H9 (cell line): ENCODE measurements around the gene DPP10. TPM values are rescaled to one million over a fixed set of nuclear protein-coding genes. Genes with fewer than 3 reads are reported as not detected.

ENCODE experiments used
- DNase-seq: peaks from one replicate; pipeline ENCODE4 v3.0.0-alpha.2; 2017
- H2AFZ ChIP-seq: one replicate; pipeline ENCODE4 v1.6.1; 2013; ENCODE audit warnings: mild to moderate bottlenecking, low read length, control low read depth, moderate library complexity
- H2AK5ac ChIP-seq: 2 replicates; pipeline ENCODE4 v1.6.1; 2013; ENCODE audit warnings: low read length, control low read depth, mixed read lengths; ENCODE audit not compliant: insufficient read length
- H2BK120ac ChIP-seq: one replicate; pipeline ENCODE4 v1.6.1; 2013; ENCODE audit warnings: low read depth, mild to moderate bottlenecking, low read length, control low read depth, inconsistent platforms; ENCODE audit not compliant: poor library complexity, severe bottlenecking
- H2BK12ac ChIP-seq: 2 replicates; pipeline ENCODE4 v1.6.1; 2013; ENCODE audit warnings: low read length, control low read depth, mixed read lengths, low read depth; ENCODE audit not compliant: insufficient read length
- H2BK15ac ChIP-seq: 2 replicates; pipeline ENCODE4 v1.6.1; 2013; ENCODE audit warnings: low read depth, low read length, control low read depth
- H2BK20ac ChIP-seq: one replicate; pipeline ENCODE4 v1.6.1; 2013; ENCODE audit warnings: low read depth, mild to moderate bottlenecking, low read length, control low read depth, inconsistent platforms; ENCODE audit not compliant: poor library complexity, severe bottlenecking
- H2BK5ac ChIP-seq: 2 replicates; pipeline ENCODE4 v1.6.1; 2013; ENCODE audit warnings: low read length, control low read depth, mixed read lengths; ENCODE audit not compliant: insufficient read length
- H3K14ac ChIP-seq: 2 replicates; pipeline ENCODE4 v1.6.1; 2013; ENCODE audit warnings: low read length, control low read depth; ENCODE audit not compliant: insufficient read depth
- H3K18ac ChIP-seq: 2 replicates; pipeline ENCODE4 v1.6.1; 2013; ENCODE audit warnings: low read depth, mild to moderate bottlenecking, mixed read lengths, low read length, control low read depth; ENCODE audit not compliant: insufficient read length
- H3K23ac ChIP-seq: 2 replicates; pipeline ENCODE4 v1.6.1; 2013; ENCODE audit warnings: low read length, control low read depth, mixed read lengths, low read depth; ENCODE audit not compliant: insufficient read length
- H3K23me2 ChIP-seq: 2 replicates; pipeline ENCODE4 v1.6.1; 2013; ENCODE audit warnings: low read depth, mild to moderate bottlenecking, mixed read lengths, low read length, control low read depth; ENCODE audit not compliant: insufficient read length, poor library complexity, severe bottlenecking
- H3K27ac ChIP-seq: 2 replicates; pipeline ENCODE4 v1.5.1; 2013; ENCODE audit warnings: low read length, control low read depth, mixed read lengths, low read depth; ENCODE audit not compliant: insufficient read length
- H3K27me3 ChIP-seq: 2 replicates; pipeline ENCODE4 v1.6.1; 2013; ENCODE audit warnings: low read length, control low read depth, inconsistent platforms; ENCODE audit not compliant: insufficient read depth
- H3K4ac ChIP-seq: 2 replicates; pipeline ENCODE4 v1.6.1; 2013; ENCODE audit warnings: low read depth, mild to moderate bottlenecking, control low read depth, inconsistent platforms, low read length, moderate library complexity
- H3K4me1 ChIP-seq: 2 replicates; pipeline ENCODE4 v1.6.1; 2013; ENCODE audit warnings: low read length, control low read depth, inconsistent platforms; ENCODE audit not compliant: insufficient read depth
- H3K4me2 ChIP-seq: 2 replicates; pipeline ENCODE4 v1.6.1; 2013; ENCODE audit warnings: low read length, control low read depth, mixed read lengths; ENCODE audit not compliant: insufficient read length, insufficient read depth
- H3K56ac ChIP-seq: 2 replicates; pipeline ENCODE4 v1.6.1; 2013; ENCODE audit warnings: low read depth, mild to moderate bottlenecking, mixed read lengths, low read length, control low read depth; ENCODE audit not compliant: insufficient read length
- H3K79me1 ChIP-seq: 2 replicates; pipeline ENCODE4 v1.6.1; 2013; ENCODE audit warnings: low read depth, mild to moderate bottlenecking, moderate library complexity, low read length, control low read depth, inconsistent platforms; ENCODE audit not compliant: insufficient read depth, poor library complexity, severe bottlenecking
- H3K79me2 ChIP-seq: 2 replicates; pipeline ENCODE4 v1.6.1; 2013; ENCODE audit warnings: low read length, control low read depth, inconsistent platforms; ENCODE audit not compliant: insufficient read depth
- H3K9ac ChIP-seq: 2 replicates; pipeline ENCODE4 v1.6.1; 2013; ENCODE audit warnings: low read length, control low read depth, mixed read lengths; ENCODE audit not compliant: insufficient read length; ENCODE audit errors: extremely low read depth
- H3K9me3 ChIP-seq: one replicate; pipeline ENCODE4 v1.6.1; 2013; ENCODE audit warnings: low read depth, low read length, inconsistent platforms; ENCODE audit not compliant: control insufficient read depth
- H3T11ph ChIP-seq: one replicate; pipeline ENCODE4 v1.6.1; 2013; ENCODE audit warnings: mild to moderate bottlenecking, low read length, control low read depth, inconsistent platforms
- H4K20me1 ChIP-seq: one replicate; pipeline ENCODE4 v1.6.1; 2013; ENCODE audit not compliant: control insufficient read depth, insufficient read length, insufficient read depth
- H4K5ac ChIP-seq: 2 replicates; pipeline ENCODE4 v1.6.1; 2013; ENCODE audit warnings: low read depth, mild to moderate bottlenecking, mixed read lengths, low read length, control low read depth; ENCODE audit not compliant: insufficient read length
- H4K8ac ChIP-seq: replicated peaks from 2 replicates; pipeline ENCODE4 v1.6.1; 2013; ENCODE audit warnings: low read length, control low read depth, mixed read lengths, low read depth; ENCODE audit not compliant: insufficient read length
- H4K91ac ChIP-seq: 2 replicates; pipeline ENCODE4 v1.6.1; 2013; ENCODE audit warnings: low read depth, mild to moderate bottlenecking, moderate library complexity, mixed read lengths, low read length, control low read depth; ENCODE audit not compliant: insufficient read length
- H3K27ac Mint-ChIP-seq, 3 experiments: 2 replicates in 2 of 3; 3 replicates in 1 of 3; pipeline ENCODE4 v1.8.0; 2020 to 2021; ENCODE audit warnings: mixed read lengths in 3 of 3, mild to moderate bottlenecking in 1 of 3, moderate library complexity in 1 of 3
- H3K27me3 Mint-ChIP-seq: 2 replicates; pipeline ENCODE4 v1.8.0; 2021; ENCODE audit warnings: low read depth, mild to moderate bottlenecking, moderate library complexity, mixed read lengths
- H3K36me3 Mint-ChIP-seq, 3 experiments: 2 replicates in 2 of 3; 3 replicates in 1 of 3; pipeline ENCODE4 v1.8.0; 2020 to 2021; ENCODE audit warnings: low read depth in 3 of 3, mixed read lengths in 3 of 3; ENCODE audit not compliant: insufficient read depth in 1 of 3
- H3K4me1 Mint-ChIP-seq, 2 experiments: 2 replicates each; pipeline ENCODE4 v1.8.0; 2020; ENCODE audit warnings: mixed read lengths in 2 of 2
- H3K4me3 Mint-ChIP-seq, 2 experiments: 2 replicates in 1 of 2; 3 replicates in 1 of 2; pipeline ENCODE4 v1.8.0; 2020 to 2021; ENCODE audit warnings: mild to moderate bottlenecking in 2 of 2, mixed read lengths in 2 of 2, moderate library complexity in 1 of 2
- H3K9me3 Mint-ChIP-seq, 2 experiments: 2 replicates in 1 of 2; 3 replicates in 1 of 2; pipeline ENCODE4 v1.8.0; 2020; ENCODE audit warnings: mild to moderate bottlenecking in 2 of 2, mixed read lengths in 2 of 2, moderate library complexity in 1 of 2
- WGBS: extraction: QIAGEN DNeasy Blood & Tissue Kit; methylation state at CpG from one replicate; pipeline ENCODE4 v1.1.7; 2013; ENCODE audit warnings: missing lambda C conversion rate, low lambda C conversion rate, mixed read lengths; ENCODE audit not compliant: insufficient read length; ENCODE audit errors: extremely low coverage; 5-methylcytosine and 5-hydroxymethylcytosine counted together
- total RNA-seq: library from RNA; stranded (reverse); gene quantifications from 2 replicates; pipeline ENCODE4 v1.2.1, GENCODE V29; 2021
- TF ChIP-seq, protein P1 (sequence below): fragments of 200-600 bp; sonication (generic); conservative IDR thresholded peaks from 3 replicates; pipeline ENCODE4 v1.8.0; 2021; ENCODE audit warnings: antibody characterized with exemption, mild to moderate bottlenecking

DPP10 gene
- total RNA-seq, 1 experiment from 2014 or later: 11.3 TPM

DNA sequence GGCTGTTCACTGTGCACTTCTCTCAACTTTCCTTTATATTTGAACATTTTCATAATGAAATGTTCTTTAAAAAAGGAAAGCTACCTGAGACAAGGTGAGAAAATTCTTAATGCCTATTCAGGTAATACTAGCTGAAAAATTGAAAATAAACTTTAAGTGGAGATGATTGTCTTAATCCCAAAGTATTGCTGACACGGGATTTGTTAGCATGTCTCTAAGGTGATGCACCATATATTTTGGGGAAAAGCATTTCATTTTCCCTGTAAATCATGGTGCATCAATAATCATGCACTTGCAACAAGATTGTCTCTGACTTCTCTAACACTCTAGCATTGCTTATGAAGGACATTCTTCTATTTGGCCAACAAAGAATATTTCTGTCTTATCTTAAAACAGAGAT is 848.0 kb downstream of the DPP10 start:
- Histone ChIP-seq H3K27me3 (no peaks in the 10 kb centered on the region), H3K27ac (no peak overlapping the region), H3T11ph (no peak overlapping the region), H4K20me1 (no peaks in the 10 kb centered on the region), H2BK15ac (no peak overlapping the region), H3K23me2 (no peaks in the 10 kb centered on the region), H2AK5ac (no peak overlapping the region), H3K14ac (no peak overlapping the region), H2AFZ (no peak overlapping the region), H2BK5ac (no peak overlapping the region), H2BK20ac (no peak overlapping the region), H3K9me3 (no peaks in the 10 kb centered on the region), H4K8ac (no peak overlapping the region), H3K79me1 (no peaks in the 10 kb centered on the region), H3K18ac (no peak overlapping the region), H3K4me2 (no peak overlapping the region), H3K9ac (no peak overlapping the region), H3K23ac (no peak overlapping the region), H3K4ac (no peak overlapping the region), H4K5ac (no peak overlapping the region), H2BK120ac (no peak overlapping the region), H3K4me1 (no peaks in the 10 kb centered on the region; the same call in 1 of the 2 replicates), H4K91ac (no peak overlapping the region), H2BK12ac (no peak overlapping the region), H3K56ac (no peak overlapping the region), H3K79me2 (no peaks in the 10 kb centered on the region)
- Mint-ChIP-seq H3K9me3 (no peaks in the 10 kb centered on the region), H3K4me3 (no peak overlapping the region), H3K27me3 (no peaks in the 10 kb centered on the region), H3K36me3 (no peaks in the 10 kb centered on the region), H3K4me1 (peaks cover 21% of the 10 kb centered on the region in 2 experiments), H3K27ac (no peak overlapping the region)
- no peak for DNase-seq
- TF ChIP-seq, protein P1, sequence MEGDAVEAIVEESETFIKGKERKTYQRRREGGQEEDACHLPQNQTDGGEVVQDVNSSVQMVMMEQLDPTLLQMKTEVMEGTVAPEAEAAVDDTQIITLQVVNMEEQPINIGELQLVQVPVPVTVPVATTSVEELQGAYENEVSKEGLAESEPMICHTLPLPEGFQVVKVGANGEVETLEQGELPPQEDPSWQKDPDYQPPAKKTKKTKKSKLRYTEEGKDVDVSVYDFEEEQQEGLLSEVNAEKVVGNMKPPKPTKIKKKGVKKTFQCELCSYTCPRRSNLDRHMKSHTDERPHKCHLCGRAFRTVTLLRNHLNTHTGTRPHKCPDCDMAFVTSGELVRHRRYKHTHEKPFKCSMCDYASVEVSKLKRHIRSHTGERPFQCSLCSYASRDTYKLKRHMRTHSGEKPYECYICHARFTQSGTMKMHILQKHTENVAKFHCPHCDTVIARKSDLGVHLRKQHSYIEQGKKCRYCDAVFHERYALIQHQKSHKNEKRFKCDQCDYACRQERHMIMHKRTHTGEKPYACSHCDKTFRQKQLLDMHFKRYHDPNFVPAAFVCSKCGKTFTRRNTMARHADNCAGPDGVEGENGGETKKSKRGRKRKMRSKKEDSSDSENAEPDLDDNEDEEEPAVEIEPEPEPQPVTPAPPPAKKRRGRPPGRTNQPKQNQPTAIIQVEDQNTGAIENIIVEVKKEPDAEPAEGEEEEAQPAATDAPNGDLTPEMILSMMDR: no peak
- no CpG with 5 or more reads among the region's 1 CpG for WGBS
